ENCODE data around the gene OAT.

The OAT gene

GRCh38 chr10:124367936-124368335 is 50.8 kb downstream of the OAT start:
- DNase-seq = no peak
- in situ Hi-C loops (cut with MboI; ENCODE audit: low pct_unique_long_range_greater_than_20kb, low sequenced_read_pairs) = no loop called here

GRCh38 chr10:124367414-124367813 is 51.3 kb downstream of the OAT start:
- in situ Hi-C loops (cut with MboI; ENCODE audit: low pct_unique_long_range_greater_than_20kb, low sequenced_read_pairs) = no loop called here
- no peak for DNase-seq

- in situ Hi-C loops (cut with MboI; ENCODE audit: low pct_unique_long_range_greater_than_20kb, low sequenced_read_pairs) = no loop called here
- no peak for DNase-seq
Observed at GRCh38 chr10:124366825-124367224, 51.9 kb downstream of the OAT start.

- in situ Hi-C loops (cut with MboI; ENCODE audit: low pct_unique_long_range_greater_than_20kb, low sequenced_read_pairs) = no loop called here
- DNase-seq = no peak
Observed at GRCh38 chr10:124366343-124366742, 52.4 kb downstream of the OAT start.

GRCh38 chr10:124364674-124365073 is 54.0 kb downstream of the OAT start:
- in situ Hi-C loops (cut with MboI; ENCODE audit: low pct_unique_long_range_greater_than_20kb, low sequenced_read_pairs) = no loop called here
- DNase-seq = no peak

- DNase-seq = no peak
- in situ Hi-C loops (cut with MboI; ENCODE audit: low pct_unique_long_range_greater_than_20kb, low sequenced_read_pairs) = no loop called here
Observed at GRCh38 chr10:124362568-124362967, 56.2 kb downstream of the OAT start.

GRCh38 chr10:124359336-124359832 is 59.3 kb downstream of the OAT start:
- in situ Hi-C loops (cut with MboI; ENCODE audit: low pct_unique_long_range_greater_than_20kb, low sequenced_read_pairs) = no loop called here

GRCh38 chr10:124357561-124357885 is 61.2 kb downstream of the OAT start:
- DNase-seq = no peak
- in situ Hi-C loops (cut with MboI; ENCODE audit: low pct_unique_long_range_greater_than_20kb, low sequenced_read_pairs) = no loop called here

More at GRCh38 chr10:124359336-124359832, 59.3 kb downstream of the OAT start:
- DNase-seq = no peak

- in situ Hi-C loops (cut with MboI; ENCODE audit: low pct_unique_long_range_greater_than_20kb, low sequenced_read_pairs) = no loop called here
- no peak for DNase-seq
Observed at GRCh38 chr10:124356701-124357560, 61.8 kb downstream of the OAT start.

- DNase-seq = peak; percentile 74
- in situ Hi-C loops (cut with MboI; ENCODE audit: low pct_unique_long_range_greater_than_20kb, low sequenced_read_pairs) = no loop called here
Observed at GRCh38 chr10:124354411-124355382, 64.0 kb downstream of the OAT start.

GRCh38 chr10:124353896-124354295 is 64.8 kb downstream of the OAT start:
- no peak for DNase-seq
- in situ Hi-C loops (cut with MboI; ENCODE audit: low pct_unique_long_range_greater_than_20kb, low sequenced_read_pairs) = no loop called here

- DNase-seq = no peak
- in situ Hi-C loops (cut with MboI; ENCODE audit: low pct_unique_long_range_greater_than_20kb, low sequenced_read_pairs) = no loop called here
Observed at GRCh38 chr10:124353091-124353815, 65.5 kb downstream of the OAT start.

- in situ Hi-C loops (cut with MboI; ENCODE audit: low pct_unique_long_range_greater_than_20kb, low sequenced_read_pairs) = no loop called here
- DNase-seq = no peak
Observed at GRCh38 chr10:124351481-124352220, 67.1 kb downstream of the OAT start.

GRCh38 chr10:124350806-124351205 is 67.9 kb downstream of the OAT start:
- in situ Hi-C loops (cut with MboI; ENCODE audit: low pct_unique_long_range_greater_than_20kb, low sequenced_read_pairs) = no loop called here
- DNase-seq = no peak

GRCh38 chr10:124349996-124350280 is 68.8 kb downstream of the OAT start:
- in situ Hi-C loops (cut with MboI; ENCODE audit: low pct_unique_long_range_greater_than_20kb, low sequenced_read_pairs) = no loop called here
- DNase-seq = no peak

GRCh38 chr10:124349231-124349995 is 69.3 kb downstream of the OAT start:
- no peak for DNase-seq
- in situ Hi-C loops (cut with MboI; ENCODE audit: low pct_unique_long_range_greater_than_20kb, low sequenced_read_pairs) = no loop called here

GRCh38 chr10:124348801-124349200 is 69.9 kb downstream of the OAT start:
- in situ Hi-C loops (cut with MboI; ENCODE audit: low pct_unique_long_range_greater_than_20kb, low sequenced_read_pairs) = no loop called here
- no peak for DNase-seq

GRCh38 chr10:124347956-124348355 is 70.8 kb downstream of the OAT start:
- in situ Hi-C loops (cut with MboI; ENCODE audit: low pct_unique_long_range_greater_than_20kb, low sequenced_read_pairs) = no loop called here
- DNase-seq = no peak

Data from KBM-7 (cell line).